ENCODE measurements around the gene KCND3.

DNA sequence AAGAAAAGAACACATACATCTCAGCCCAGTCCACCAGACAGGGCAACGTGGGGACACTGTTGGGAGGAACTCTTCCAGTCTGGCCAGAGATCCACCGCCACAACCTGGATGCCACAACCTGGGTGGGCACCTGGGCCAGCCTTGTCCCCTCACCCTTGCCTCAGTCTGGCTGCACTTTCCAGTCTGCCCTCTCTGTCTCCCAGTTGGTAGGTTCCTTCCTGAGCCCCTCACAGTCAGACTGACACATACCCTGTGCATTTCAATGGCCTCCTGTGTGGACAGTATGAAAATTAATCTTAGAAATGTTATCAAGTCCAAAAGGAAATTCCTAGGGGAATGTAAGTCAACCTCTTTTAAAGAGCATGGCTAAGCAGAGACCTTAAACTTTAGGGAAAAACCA is 184.2 kb downstream of the KCND3 start:
- TF ChIP-seq CTCF (conservative IDR thresholded peaks at IDR 0.05; ENCODE audit: low read length): no peak
- no peak for TF ChIP-seq EZH2phosphoT487 (IDR thresholded peaks at IDR 0.05; ENCODE audit: borderline replicate concordance)
